Measurements from ENCODE around the gene COL11A2.

DNA sequence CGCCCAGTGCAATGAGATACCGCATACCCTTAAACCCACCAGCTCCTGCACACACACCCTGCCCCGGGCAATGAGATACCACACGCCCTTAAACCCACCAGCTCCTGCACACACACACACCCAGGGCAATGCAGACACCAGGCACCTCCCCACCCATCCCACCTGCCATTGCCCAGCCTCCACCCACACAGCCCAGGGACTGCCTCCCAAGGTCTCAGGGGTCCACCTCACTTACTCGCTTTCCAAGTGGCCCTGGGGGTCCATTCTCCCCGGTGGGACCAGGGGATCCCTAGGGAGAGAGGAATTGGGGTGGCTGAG, 24.0 kb downstream of the COL11A2 start:
- TF ChIP-seq, protein P1, sequence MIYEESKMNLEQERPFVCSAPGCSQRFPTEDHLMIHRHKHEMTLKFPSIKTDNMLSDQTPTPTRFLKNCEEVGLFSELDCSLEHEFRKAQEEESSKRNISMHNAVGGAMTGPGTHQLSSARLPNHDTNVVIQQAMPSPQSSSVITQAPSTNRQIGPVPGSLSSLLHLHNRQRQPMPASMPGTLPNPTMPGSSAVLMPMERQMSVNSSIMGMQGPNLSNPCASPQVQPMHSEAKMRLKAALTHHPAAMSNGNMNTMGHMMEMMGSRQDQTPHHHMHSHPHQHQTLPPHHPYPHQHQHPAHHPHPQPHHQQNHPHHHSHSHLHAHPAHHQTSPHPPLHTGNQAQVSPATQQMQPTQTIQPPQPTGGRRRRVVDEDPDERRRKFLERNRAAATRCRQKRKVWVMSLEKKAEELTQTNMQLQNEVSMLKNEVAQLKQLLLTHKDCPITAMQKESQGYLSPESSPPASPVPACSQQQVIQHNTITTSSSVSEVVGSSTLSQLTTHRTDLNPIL (CRISPR knock-in tag; IDR thresholded peaks at IDR 0.05; ENCODE audit: low read depth) = no peak
- TF ChIP-seq TOX (CRISPR knock-in tag; IDR thresholded peaks at IDR 0.05; ENCODE audit: borderline replicate concordance) (no peak), ZNF8 (CRISPR knock-in tag; IDR thresholded peaks at IDR 0.05) (no peak), PATZ1 (CRISPR knock-in tag; IDR thresholded peaks at IDR 0.05; ENCODE audit: borderline replicate concordance) (no peak), RARB (CRISPR knock-in tag; IDR thresholded peaks at IDR 0.05) (no peak), CSDC2 (CRISPR knock-in tag; IDR thresholded peaks at IDR 0.05) (no peak), ARNTL (CRISPR knock-in tag; IDR thresholded peaks at IDR 0.05; ENCODE audit: borderline replicate concordance, low read depth) (no peak), ZNF565 (CRISPR knock-in tag; conservative IDR thresholded peaks at IDR 0.05; ENCODE audit: low read depth) (no peak), ZFP30 (CRISPR knock-in tag; IDR thresholded peaks at IDR 0.05) (no peak), SNAI2 (CRISPR knock-in tag; IDR thresholded peaks at IDR 0.05) (no peak)

Measured in SK-N-SH treated with all-trans-retinoic acid at 6 μM for 48 hours (cell line).